Measurements from ENCODE around the gene FBLN2.
A peak's percentile ranks its signal among the peaks of the same experiment; 100 is the strongest.

The FBLN2 gene

GRCh38 chr3:13582366-13583250 lies 33.7 kb downstream of the FBLN2 start:
- DNase-seq (ENCODE audit: low spot score): no peak

DNA sequence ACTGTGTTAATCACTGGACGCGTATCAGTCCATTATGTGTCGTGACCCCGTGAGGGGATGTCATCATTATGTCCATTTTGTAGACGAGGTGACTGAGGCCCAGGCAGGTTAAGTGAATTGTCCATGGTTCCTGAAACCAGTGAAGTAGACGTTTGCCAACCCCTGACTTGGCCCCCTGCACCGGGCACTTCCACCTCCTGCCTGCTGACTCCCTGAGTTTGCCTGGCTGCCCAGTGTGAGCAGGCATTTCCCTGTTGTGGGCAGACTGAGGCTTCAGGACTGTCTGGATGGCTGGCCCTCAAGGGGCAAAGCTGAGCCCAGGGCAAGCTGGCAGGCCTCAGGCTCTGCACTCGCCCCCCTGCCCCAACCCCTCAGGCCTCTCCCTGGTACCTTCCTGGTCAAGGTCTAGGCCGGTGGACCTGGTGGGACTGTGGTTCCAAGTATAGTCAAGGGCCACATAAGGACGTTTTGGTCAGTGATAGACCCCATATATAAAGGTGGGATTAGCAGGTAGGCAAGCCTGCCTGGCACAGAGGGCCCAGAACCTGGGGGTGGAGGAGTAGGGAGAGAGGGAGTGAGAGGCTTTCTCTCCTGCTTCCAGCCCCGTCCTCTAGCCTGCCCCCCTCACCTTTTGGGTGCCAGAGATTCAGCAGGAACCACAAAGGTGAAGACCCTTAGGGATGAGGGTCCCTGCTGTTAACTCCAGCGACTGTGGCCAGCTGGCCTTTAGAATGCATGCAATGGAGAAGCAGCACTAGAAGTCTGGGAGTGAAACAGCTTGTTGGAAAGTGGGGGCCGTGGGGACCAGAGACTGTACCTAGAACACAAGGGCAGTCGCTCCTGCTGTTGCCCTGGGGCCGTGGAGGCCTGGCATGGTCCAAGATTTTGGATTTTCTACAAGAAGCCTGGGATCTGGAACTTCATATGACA lies 34.6 kb downstream of the FBLN2 start:
- DNase-seq (ENCODE audit: low spot score): no peak

- no peak for DNase-seq (ENCODE audit: low spot score)
These were observed 35.5 kb downstream of the FBLN2 start for GRCh38 chr3:13584427-13584891.

GRCh38 chr3:13584901-13585300 lies 36.0 kb downstream of the FBLN2 start:
- no peak for DNase-seq (ENCODE audit: low spot score)

- DNase-seq (ENCODE audit: low spot score): no peak
These were observed 38.5 kb downstream of the FBLN2 start for GRCh38 chr3:13587442-13587841.

- no peak for DNase-seq (ENCODE audit: low spot score)
These were observed 39.3 kb downstream of the FBLN2 start for GRCh38 chr3:13588221-13588701.

DNA sequence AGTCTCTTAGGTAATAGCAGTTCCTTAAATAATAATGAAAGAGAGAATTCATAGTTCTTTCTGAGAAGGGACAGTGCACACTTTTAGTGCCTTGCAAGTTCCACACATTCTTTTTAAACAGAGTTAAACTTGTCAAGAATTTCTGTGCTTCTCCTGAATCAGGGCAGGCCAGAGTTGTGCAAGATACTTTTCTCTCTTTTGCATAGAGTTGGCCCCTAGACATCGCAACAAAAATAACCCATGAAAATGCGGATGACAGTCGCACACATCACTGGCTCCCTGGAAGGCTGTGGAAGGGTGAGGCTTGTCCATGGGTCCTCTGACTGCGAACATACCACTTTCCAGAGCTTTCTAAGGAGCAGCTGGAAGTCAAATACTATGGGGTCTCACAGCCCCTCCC lies 40.1 kb downstream of the FBLN2 start:
- DNase-seq (ENCODE audit: low spot score): no peak

GRCh38 chr3:13590841-13591520 lies 42.1 kb downstream of the FBLN2 start:
- no peak for DNase-seq (ENCODE audit: low spot score)

- no peak for DNase-seq (ENCODE audit: low spot score)
These were observed 44.7 kb downstream of the FBLN2 start for GRCh38 chr3:13593615-13594014.

GRCh38 chr3:13594146-13594545 lies 45.2 kb downstream of the FBLN2 start:
- DNase-seq (ENCODE audit: low spot score): no peak

- no peak for DNase-seq (ENCODE audit: low spot score)
These were observed 46.1 kb downstream of the FBLN2 start for GRCh38 chr3:13594991-13595421.

DNA sequence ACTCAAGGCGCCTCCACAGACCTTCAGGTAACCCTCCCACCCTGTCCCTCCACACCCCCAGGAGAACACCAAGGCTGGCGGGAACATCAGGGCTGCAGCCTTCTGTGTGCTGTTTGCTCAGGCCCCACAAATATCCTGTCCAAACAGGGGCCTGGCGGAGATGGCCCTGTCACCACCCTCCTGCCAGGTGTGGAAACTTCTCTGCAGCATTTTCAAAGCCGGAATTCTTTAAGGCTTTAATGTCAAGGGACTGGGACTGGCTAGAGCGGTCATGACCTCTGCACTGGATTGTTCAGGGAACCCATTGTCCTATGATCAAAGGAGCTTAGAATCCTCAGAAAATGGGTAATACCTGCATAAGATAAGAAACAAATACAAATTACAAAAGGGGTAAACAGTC lies 46.6 kb downstream of the FBLN2 start:
- DNase-seq (ENCODE audit: low spot score): no peak

GRCh38 chr3:13596426-13597205 lies 47.7 kb downstream of the FBLN2 start:
- DNase-seq (ENCODE audit: low spot score): no peak

DNA sequence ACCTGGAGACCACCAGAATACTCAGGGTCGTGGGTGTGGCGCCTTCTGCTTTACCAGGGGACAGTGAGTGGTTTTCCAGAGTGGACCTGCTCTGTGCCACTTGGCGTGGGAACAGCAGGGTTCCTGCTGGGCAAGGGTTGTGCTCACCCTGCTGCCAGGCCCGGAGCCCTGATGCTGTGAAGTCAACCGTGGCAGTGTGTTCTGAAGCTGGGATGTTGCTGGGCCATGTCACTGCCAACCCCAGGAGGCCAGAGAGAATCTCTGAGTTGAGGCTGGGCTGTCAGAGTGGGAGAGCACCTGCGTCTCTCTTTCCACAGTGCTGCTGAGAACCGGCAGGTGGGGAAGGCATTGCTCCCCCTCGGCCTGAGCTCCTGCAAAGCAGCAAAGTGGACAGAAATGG lies 48.7 kb downstream of the FBLN2 start:
- DNase-seq (ENCODE audit: low spot score): no peak

DNA sequence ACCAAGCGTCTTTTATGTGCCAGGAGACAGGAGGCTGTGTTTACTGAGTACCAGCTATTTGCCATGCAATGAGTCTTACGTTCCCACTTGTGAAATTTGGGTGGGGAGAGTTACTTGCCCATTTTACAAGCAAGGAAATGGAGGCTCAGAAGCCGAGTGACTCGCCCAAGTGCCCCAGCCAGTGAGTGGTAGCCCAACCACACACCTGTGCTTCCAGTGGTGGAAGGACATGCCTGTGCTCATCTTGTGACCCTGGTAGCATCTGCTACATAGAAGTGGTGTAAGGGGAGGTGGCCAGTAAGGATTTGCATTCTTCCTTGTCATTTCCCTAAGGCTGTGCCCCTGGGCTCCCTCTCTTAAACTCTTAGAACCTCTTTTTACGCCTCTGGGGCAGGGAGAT lies 49.3 kb downstream of the FBLN2 start:
- no peak for DNase-seq (ENCODE audit: low spot score)

GRCh38 chr3:13598926-13599886 lies 50.3 kb downstream of the FBLN2 start:
- no peak for DNase-seq (ENCODE audit: low spot score)

DNA sequence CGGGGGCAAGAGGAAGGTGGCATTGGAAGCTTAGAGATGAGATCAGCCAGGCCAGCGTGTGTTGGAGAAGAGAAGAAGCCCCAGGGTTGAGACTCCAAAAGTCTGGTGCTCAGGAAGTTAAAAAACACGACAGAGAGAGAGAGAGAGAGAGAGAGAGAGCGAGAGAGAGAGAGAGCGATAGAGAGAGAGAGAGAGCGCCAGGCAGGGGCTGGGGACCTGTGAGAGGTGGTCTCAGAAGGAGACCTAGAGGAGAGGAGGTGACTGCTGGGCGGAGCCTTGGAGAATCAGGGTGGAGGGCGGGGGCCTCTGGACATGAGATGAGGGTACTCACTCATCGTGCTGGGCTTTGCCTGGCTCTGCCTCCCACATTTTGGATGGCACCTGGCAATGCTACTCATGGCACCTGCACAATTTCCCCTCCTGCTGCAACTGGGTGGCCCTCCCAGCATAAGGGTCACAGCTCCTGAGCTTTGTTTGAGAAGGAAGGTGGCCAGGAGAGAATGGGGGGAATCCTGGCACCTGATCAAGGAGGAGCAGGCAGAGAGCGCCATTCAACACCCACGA lies 51.0 kb downstream of the FBLN2 start:
- DNase-seq (ENCODE audit: low spot score): no peak

DNA sequence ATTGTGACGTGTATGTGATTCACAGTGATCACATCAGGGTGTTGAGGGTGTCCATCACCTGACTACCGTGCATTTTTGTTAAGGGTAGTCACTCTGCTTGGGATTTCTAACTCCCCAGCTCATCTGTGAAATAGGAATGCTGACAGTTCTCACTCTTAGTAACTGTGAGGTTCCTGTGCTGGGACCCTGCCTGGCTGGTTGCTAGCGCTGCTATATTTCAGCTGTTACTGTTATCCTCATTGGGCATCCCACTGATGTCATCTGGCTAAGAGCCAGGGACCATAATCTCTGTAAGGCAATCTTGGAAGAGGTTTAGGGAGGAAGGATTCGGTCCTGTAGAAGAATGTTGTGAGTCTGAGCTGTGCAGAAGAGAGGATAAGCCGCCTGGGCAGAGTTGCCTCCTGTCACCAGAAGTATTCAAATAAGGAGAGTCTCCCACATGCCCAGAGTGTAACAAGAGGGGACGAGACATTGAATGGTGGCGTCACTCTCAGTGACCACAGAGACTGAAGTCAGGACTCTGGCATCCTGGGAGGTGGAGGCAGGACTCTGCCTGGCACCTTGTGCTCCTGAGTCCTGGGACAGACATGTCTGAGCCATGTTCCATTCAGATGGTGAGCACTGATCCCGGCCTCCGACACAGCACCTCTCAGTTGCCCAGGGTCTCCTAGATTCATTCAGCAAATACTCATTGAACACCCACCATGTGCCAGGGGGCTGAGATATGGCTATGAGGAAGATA lies 52.2 kb downstream of the FBLN2 start:
- DNase-seq (ENCODE audit: low spot score): peak; percentile 37

DNA sequence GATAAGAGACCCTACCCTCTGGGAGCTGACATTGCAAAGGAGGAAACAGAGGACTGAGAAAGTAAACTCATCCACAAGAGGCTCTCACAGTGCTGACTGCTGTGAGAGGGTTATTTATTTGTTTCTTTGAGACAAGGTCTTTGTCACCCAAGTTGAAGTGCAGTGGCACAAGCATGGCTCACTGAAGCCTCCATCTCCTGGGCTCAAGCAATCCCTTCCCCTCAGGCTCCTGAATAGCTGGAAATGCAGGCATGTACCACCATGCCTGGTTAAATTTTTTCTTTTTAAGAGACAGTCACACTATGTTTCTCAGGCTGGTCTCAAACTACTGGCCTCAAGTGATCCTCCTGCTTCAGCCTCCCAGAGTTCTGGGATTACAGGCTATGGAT lies 52.8 kb downstream of the FBLN2 start:
- no peak for DNase-seq (ENCODE audit: low spot score)
